ENCODE data around the gene MORN2.

Gene MORN2

GRCh38 chr2:38892819-38893218 lies 17.0 kb downstream of the MORN2 start:
- DNase-seq = no peak

- no peak for DNase-seq
These were observed 22.5 kb downstream of the MORN2 start for GRCh38 chr2:38898256-38898655.

DNA sequence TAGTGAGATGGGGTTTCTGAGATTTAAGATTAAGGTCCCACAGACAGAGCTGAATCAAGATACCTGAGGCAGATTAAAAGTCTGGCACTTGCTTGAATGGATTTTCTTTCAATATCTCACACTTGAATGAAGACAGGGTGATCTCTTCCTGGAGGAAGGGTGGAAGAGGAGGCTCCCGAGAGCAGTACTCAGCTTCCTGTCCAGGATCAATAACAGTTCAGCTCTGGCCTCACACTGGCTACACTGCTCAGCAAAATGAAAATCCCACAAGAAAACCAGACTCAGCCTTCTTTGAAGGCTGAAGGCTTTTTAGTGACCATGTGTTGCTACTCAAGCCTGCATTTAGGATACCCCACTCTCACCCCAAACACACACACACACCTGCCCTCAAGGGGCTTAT lies 24.9 kb downstream of the MORN2 start:
- no peak for DNase-seq

GRCh38 chr2:38905251-38905650 lies 29.5 kb downstream of the MORN2 start:
- no peak for DNase-seq

GRCh38 chr2:38907242-38907641 lies 31.5 kb downstream of the MORN2 start:
- no peak for DNase-seq

GRCh38 chr2:38907743-38908562 lies 32.2 kb downstream of the MORN2 start:
- no peak for DNase-seq

DNA sequence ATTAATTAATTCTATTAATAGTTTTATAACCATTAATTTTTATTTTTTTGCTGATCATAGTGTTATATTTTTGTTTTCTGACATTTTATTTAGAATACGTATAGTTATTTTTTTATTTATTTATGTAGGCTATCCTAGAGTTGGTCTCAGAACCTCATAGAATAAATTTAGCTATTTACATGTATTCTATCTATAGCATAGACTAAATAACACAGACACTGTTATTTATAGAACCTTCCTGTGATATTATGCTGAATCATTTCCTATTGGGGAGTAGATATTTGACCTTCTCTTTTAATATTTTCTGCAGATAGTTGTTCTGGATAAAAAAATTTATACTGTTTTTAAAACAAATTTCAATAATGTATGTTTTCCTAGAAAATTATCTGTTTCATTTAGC lies 34.1 kb downstream of the MORN2 start:
- DNase-seq = no peak

DNA sequence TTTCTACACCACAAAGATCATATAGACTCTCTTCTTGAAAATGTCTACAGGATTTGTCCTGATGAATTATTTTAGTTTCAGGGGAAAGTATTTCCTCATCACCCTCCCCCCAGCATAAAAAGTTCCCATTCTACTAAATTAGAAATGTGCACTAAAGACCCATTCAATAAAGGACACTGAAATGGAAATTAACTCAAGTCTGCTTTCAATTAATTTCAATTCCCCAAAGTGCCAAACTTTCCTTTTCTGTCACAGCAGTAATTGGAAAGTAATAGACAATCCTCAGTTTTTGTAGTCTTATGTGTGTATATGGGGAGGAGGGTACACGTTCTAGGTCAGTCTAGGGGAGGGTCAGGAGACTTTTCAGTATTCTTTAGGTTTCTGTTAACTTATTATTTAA lies 35.4 kb downstream of the MORN2 start:
- DNase-seq = no peak

- DNase-seq = no peak
These were observed 36.8 kb downstream of the MORN2 start for GRCh38 chr2:38912619-38913018.

DNA sequence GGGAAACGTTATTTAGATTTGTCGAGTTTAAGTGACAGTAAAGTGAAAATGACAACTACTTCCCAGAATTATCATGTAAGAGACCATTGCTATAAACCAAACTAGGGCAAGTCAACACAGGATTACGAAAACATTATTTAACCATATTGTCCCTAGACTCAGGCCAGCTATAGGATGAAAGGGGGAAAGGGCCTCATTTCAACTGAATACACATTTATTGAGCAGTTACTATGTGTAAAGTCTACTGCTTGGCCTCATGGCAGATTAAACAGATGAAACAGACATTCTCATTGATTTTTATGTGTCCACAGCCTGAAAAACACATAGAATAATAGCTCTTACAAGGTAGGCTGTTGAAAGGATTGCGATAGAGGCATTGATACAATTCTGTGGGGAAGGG lies 46.6 kb downstream of the MORN2 start:
- DNase-seq = no peak

GRCh38 chr2:38922902-38923301 lies 47.1 kb downstream of the MORN2 start:
- no peak for DNase-seq

- DNase-seq = no peak
These were observed 50.2 kb downstream of the MORN2 start for GRCh38 chr2:38925982-38926381.

- no peak for DNase-seq
These were observed 54.8 kb downstream of the MORN2 start for GRCh38 chr2:38930600-38930999.
